NCI-H510A (cell line): ENCODE measurements around the gene CATSPERB.
"Not testable (repeated sequence)": the region's sequence is repeated elsewhere in the genome, so short reads cannot be mapped to it uniquely, and the experiment has no call there.

Source experiments
- DNase-seq: peaks from one replicate; lab custom pipeline; 2025; lab: John Stamatoyannopoulos, UW

CATSPERB gene

DNA sequence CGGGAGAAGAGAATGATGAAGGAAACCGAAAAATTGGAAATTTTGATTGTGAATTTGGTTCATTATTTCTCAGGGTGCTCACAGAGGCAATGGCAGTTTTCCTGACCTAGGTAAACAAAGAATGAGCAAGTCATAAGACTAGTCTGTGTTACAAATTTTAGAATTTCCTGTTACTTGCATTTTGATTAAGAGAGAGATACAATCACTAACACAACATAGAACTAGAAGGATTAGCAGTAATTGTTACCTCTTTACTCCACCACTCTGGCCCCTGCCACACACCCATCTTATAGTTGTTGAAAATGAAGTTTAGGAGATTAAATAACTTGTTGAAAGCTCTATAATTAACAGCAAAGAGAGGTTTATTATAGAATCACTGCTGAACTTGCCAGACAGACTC, 62.0 kb downstream of the CATSPERB start:
- DNase-seq = no peak

GRCh38 chr14:91667101-91667500, 64.8 kb downstream of the CATSPERB start:
- not testable (repeated sequence) for DNase-seq

DNA sequence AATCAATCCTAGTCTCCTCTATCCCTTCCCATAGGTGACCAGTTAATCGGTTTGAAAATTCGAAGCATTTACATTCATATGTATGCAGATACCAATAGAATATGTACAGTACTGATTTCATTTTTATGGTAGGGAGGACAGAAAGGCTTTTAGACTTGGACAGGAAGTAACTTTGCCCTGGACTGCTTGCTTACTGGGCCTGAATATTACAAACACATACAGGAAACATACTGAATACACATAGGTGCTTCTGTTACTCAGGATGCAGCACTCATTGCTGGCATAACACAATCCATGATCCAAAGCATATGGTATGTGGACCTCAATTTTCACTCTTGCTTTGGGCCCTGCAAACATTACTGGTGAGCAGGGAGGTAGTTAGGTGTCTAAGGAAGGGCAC, 71.1 kb downstream of the CATSPERB start:
- no peak for DNase-seq

GRCh38 chr14:91654836-91655235, 77.0 kb downstream of the CATSPERB start:
- no peak for DNase-seq

GRCh38 chr14:91653451-91653850, 78.4 kb downstream of the CATSPERB start:
- DNase-seq = no peak

DNA sequence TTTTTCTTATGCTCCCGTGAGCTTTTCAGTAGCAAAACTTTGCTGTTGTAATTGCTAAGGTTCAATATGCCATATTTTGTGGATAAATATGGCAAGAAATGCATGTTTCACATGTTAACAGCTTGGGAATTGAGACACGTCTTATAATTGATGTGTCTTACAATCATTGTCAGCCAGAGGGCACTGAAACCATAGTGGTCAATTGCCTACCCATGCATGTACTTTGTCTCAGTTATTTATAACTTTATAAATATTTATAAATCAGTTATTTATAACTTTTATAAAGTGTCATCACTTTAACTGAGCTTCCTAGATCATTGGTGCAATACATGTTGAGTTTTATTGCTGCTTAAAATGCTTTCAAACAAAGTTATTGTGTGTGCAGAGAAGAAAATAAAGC, 82.0 kb downstream of the CATSPERB start:
- DNase-seq = no peak

GRCh38 chr14:91647856-91648255, 84.0 kb downstream of the CATSPERB start:
- DNase-seq = no peak

GRCh38 chr14:91636604-91637003, 95.3 kb downstream of the CATSPERB start:
- no peak for DNase-seq

DNA sequence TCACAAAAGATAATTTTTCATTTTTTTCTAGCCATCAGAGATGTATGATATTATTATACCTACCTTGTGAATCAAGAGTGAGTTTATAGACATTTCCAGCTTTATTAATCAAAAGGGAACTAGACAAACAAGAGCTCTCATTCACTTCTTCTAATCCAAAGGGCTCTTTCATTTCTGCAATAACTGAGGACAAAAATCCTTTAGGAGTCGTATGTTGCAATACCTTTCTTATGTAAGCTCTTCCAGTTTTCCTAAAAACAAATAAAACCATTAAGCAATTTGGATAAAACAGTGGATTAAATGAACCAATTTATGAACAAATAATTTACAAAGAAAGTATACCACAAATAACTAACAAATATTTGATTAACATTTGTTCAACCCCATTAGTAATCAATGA, 107.1 kb downstream of the CATSPERB start:
- no peak for DNase-seq

DNA sequence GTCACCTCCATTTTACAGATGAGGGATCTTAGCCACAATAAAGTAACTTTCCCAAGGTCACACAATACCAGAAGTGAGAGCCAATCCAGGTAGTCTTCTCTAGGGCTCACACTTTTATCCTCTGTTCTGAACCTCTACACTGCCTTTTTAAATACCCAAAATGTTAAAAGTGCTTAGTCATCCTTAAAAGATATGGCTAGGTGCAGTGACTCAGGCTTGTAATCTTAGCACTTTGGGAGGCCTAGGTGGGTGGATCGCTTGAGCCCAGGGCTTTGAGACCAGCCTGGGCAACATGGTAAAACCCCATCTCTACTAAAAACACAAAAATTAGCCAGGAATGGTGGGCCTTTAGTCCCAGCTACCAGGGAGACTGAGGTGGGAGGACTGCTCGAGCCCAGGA, 117.7 kb downstream of the CATSPERB start:
- DNase-seq = no peak

DNA sequence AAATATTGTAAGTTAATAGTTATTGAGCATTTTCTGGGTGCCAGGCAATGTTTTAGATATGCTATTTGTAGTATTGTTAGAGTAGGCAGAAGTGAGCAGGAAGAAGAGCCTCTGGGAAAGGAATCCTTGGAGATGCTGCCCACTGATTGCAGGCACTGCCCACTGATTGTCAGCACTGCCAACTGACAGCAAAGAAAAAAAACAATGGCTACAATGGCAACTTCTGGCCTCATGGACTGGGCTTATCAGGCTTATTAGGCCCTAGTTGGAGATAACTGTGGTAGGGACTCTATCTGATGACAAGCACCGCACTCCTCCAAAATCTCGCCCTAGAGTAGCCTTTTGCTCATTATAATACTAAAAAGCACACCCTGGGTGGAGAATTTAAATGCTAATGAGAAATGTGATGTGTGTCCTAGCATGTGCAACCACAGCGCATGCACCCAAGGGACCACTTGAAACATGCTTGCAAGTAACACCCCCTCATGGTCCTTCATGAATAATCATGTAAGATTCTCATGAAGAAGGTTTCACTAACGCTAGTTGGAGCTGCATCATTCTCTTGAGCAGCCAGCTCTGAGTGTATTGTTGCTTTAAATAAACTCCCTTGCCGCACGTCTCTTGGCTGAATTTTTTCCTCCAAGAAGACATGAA, 118.3 kb downstream of the CATSPERB start:
- no peak for DNase-seq

DNA sequence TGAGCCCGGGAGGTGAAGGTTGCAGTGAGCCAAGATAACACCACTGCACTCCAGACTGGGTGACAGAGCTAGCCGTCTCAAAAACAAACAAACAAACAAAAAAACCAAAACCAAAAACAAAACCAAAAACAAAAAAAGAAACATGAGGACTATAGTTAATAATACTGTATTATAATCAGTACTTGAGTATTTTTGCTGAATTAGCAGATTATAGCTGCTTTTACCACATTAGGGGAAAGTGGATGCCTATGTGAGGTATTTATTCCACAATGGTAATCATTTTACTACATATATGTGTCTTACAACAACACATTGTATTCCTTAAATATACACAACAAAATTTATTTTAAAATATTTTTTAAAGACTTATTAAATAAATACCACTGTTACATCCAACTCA, 120.4 kb downstream of the CATSPERB start:
- DNase-seq = no peak

DNA sequence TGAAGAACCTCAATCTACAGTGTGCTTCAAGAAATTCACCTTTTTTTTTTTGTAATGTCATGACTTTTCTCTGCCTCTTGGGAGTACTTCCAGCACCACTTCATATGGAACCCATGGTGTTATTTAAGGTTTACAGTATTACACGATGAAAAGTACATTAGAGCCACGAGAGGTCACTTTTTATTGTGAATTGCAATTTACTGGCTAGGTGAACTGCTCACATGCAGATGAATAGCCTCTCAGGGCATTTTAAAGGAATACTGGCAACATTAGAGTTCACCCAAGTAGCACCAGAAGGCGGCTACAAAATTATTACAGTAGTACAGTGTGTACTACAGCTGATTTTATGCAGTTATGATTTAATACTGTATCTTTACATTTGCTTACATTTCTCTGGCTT, 122.7 kb downstream of the CATSPERB start:
- no peak for DNase-seq

- DNase-seq = no peak
Measured at GRCh38 chr14:91607322-91608047, 124.4 kb downstream of the CATSPERB start.

GRCh38 chr14:91606851-91607250, 125.0 kb downstream of the CATSPERB start:
- DNase-seq = no peak

DNA sequence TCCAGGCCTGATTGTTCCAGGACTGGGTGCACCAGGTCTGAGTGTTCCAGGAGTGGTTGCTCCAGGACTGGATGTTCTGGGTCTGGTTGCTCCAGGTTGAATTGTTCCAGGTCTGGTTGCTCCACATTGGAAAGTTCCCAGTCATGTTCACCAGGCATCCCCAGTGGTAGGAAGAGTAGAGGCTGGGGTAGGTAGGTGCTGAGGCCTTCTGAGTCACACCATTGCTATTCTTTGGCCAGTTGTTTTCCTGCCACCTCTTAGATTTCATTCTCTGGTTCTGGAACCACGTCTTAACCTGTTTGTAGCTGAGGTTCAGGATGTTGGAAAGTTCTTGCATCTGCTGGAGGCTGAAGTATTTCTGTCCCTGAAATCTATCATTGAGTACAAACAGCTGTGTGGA, 127.3 kb downstream of the CATSPERB start:
- not testable (repeated sequence) for DNase-seq

- DNase-seq = no peak
Measured at GRCh38 chr14:91599994-91600393, 131.9 kb downstream of the CATSPERB start.

DNA sequence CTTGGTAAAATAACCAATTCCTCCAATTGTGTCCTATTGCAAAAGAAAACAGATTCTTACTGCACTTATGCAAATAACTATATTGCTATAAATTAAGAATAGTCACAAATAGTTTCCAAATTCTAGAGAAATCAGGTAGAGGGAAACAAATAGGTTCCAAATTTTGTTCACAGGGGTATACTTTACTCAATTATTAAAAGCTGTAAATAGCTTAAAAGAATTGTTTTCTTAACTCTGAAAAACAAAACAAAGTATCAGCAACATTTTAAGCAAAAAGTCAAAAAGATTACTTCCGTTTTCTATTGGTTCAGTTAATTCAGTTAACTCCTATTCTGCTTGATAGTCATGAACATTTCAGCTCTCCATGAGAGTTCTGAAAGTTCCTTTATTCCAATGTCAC, 136.2 kb downstream of the CATSPERB start:
- DNase-seq = no peak

DNA sequence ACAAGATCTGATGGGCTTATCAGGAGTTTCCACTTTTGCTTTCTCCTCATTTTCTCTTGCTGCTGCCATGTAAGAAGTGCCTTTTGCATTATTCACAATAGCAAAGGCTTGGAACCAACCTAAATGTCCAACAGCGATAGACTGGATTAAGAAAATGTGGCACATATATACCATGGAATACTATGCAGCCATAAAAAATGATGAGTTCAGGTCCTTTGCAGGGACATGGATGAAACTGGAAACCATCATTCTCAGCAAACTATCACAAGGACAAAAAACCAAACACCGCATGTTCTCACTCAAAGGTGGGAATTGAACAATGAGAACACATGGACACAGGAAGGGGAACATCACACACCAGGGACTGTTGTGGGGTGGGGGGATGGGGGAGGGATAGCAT, 137.9 kb downstream of the CATSPERB start:
- not testable (repeated sequence) for DNase-seq

DNA sequence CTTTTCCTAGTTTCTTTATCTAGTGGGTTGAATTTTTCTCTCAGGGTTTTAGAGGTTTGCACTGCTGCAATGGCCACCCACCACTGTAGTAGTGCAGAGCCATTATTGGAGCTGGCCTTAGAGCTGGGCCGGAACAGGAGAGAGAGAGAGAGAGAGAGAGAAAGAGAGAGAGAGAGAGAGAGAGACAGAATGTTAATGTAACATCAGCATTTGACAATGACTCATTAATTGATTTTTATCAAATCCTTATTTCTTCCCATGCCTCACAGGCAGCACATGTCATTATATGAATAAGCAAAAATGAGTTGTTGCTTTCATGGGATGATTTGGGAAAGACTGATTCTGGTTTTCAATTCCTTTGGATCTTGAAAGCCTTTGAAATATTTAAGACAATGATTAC, 145.5 kb downstream of the CATSPERB start:
- no peak for DNase-seq

GRCh38 chr14:91585856-91586255, 146.0 kb downstream of the CATSPERB start:
- no peak for DNase-seq

DNA sequence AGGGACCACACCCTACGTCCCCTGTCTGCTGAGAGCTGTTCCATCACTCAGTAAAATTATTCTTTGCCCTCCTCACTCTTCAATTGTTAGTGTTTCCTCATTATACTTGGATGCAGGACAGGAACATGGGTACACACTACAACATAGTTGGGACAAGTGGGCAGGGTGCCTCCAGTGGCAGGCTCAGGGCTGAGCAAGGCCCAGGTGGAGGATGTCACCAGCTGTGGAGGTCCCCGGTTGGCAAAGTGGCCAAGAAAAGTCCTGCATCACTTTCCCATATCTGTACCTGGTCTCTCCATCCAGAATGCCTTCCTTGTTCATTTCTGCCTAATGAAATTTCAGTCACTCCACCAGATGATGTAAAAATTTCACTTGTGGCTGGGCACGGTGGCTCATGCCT, 149.1 kb downstream of the CATSPERB start:
- no peak for DNase-seq

- DNase-seq = no peak
Measured at GRCh38 chr14:91580876-91581577, 150.9 kb downstream of the CATSPERB start.
